GM20431 (cell line): ENCODE data around the gene SCP2.
"Not testable (repeated sequence)": the region's sequence is repeated elsewhere in the genome, so short reads cannot be mapped to it uniquely, and the experiment has no call there.

Experiments used
- in situ Hi-C: fragments of 300-500 bp; cut with MseI, MboI; formaldehyde crosslinking; loops from one replicate; pipeline ENCODE4 v1.15.0; 2020; ENCODE audit warnings: low sequenced_read_pairs; ENCODE audit not compliant: unreplicated experiment

SCP2 gene

DNA sequence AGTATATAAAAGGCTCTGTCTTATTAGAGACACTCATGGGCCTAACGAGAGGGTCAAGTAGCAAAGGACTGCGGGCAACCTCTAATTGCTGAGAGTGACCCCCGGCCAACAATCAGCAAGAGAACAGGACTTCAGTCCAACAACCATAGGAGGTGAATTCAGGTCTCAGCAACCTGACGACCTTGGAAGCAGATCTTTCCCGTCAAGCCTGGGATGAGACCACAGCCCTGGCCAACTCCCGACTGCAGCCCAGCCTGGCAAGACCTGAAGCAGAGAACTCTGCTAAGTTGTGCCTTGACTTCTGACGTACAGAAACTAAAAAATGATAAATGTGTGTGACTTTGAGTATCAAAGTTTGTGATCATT is 11.2 kb upstream of the SCP2 start:
- in situ Hi-C loops = no loop called here

DNA sequence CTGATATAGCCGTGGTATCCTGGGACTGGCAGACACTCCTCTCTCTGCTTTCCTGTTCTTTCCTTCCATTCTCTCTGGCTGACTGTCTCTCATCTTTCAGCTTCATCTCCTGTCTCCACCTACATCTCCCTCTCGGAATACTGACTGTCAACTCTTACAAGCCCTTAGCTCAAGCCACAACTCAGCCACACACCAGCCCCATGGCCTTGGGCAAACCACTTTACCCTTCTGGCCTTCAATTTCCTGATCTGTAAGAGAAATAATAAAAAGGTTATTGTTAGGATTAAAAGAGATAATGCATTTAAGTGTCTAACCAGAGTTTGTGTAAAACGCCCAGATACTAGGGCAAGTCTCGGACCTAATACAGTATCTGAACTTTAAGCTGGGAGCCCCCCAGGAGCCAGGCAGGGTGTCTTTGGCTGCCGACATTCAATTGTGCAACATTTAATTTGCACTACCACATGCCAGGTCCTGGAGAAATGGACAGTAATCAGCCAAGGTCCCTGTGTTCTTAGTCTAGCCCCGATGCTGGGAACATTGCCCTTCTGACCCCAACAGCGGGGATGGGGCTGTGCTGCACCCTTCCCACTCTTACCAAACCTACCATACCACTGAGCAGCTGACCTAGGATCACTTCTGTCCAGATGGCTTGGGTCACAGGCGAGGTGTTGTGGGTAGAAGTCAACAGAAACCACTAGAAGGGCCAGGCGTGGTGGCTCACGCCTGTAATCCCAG is 10.7 kb upstream of the SCP2 start:
- in situ Hi-C loops = no loop called here

GRCh38 chr1:52917156-52917555 is 9.9 kb upstream of the SCP2 start:
- in situ Hi-C loops = no loop called here

GRCh38 chr1:52917581-52917980 is 9.5 kb upstream of the SCP2 start:
- in situ Hi-C loops = no loop called here

GRCh38 chr1:52918201-52918600 is 8.9 kb upstream of the SCP2 start:
- in situ Hi-C loops = no loop called here

GRCh38 chr1:52919051-52919722 is 7.9 kb upstream of the SCP2 start:
- in situ Hi-C loops = no loop called here

- in situ Hi-C loops = no loop called here
These were observed 7.2 kb upstream of the SCP2 start for GRCh38 chr1:52919723-52920483.

DNA sequence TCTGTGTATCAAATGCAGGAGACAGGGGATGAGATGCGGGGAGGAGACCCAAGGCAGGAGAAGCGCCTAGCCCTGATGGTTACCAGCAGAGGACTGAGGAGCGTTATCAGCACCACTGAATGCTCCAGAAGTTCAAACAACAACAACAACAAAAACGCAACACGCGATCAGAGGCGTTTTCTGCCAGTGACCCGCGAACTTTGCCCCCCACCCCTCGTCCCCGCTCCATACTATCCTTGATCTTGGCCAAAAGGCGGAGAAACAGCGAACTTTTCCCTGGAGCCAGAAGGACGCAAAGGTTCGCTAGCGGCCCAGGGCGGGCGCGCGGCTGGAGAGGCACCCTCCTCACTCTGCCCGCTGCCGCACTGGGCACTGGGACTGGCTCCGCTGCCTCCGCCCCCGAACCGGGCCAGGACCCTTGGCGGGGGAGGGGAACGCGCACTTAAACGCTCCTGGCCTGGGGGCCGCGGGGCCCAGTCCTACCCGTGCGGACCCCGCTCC is 6.2 kb upstream of the SCP2 start:
- in situ Hi-C loops = no loop called here

DNA sequence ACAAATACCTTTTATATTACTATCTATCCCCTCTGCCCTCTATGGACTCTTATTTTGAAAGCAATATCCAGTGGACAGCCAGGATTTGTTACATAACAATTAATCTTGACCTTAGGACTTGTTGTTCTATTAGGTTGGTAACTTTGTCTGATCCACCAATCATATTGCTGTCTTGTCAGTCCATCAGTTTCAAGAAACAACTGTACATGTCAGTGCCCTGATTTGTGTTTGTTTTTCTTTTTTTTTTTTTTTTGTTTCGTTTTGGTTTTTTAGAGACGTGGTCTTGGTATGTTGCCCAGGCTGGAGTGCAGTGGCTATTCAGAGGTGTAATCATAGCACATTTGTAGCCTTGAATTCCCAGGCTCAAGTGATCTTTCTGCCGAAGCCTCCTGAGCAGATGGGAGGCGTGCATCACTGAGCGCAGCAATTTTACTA is 1.5 kb upstream of the SCP2 start:
- in situ Hi-C loops = no loop called here

GRCh38 chr1:52926864-52927211 is 238 bp upstream of the SCP2 start:
- in situ Hi-C loops = no loop called here

DNA sequence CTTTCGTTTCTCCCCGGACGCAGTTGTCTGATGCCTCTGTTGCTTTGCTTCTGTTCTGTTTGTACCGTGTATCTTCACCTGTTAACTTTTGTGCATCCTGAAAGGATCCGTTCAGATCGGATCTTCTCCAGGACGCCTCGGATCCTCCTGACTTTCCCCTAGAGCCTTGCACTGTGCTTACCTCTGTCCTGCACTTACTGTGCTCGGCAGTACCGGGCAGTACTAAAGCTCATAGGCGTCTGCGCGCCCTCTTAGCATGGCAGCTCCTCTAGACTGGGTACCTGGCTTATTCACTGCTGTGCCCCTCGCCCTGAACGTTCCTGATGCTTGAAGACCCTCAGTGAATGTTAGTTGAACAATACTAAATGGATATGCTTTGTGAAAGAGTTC is 934 bp downstream of the SCP2 start:
- in situ Hi-C loops = no loop called here

GRCh38 chr1:52929019-52929418 is 1.9 kb downstream of the SCP2 start:
- in situ Hi-C loops = no loop called here

- in situ Hi-C loops = no loop called here
These were observed 10.5 kb downstream of the SCP2 start for GRCh38 chr1:52937433-52938182.

- in situ Hi-C loops = no loop called here
These were observed 11.0 kb downstream of the SCP2 start for GRCh38 chr1:52938183-52938451.

GRCh38 chr1:52943876-52944416 is 16.9 kb downstream of the SCP2 start:
- in situ Hi-C loops = no loop called here

GRCh38 chr1:52944566-52944965 is 17.5 kb downstream of the SCP2 start:
- in situ Hi-C loops = no loop called here

DNA sequence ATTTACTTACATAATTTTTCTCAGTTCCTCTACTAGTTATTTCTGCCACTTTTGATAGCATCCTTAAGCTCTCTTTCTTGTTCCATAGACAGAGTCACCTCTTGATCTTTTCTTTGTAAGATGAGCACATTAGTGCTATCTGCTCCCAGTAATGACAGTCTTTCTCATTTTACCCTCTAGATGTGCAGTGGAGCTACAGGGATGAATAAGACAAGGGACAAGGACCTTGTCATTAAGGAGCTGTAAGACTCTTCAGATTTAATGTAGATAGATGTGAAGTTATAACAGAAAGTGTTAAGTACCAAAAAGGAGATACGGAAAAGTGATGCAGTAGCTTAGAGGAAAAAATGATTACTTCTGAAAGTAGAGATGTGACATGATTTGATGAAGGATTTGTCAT is 20.4 kb downstream of the SCP2 start:
- in situ Hi-C loops = no loop called here

DNA sequence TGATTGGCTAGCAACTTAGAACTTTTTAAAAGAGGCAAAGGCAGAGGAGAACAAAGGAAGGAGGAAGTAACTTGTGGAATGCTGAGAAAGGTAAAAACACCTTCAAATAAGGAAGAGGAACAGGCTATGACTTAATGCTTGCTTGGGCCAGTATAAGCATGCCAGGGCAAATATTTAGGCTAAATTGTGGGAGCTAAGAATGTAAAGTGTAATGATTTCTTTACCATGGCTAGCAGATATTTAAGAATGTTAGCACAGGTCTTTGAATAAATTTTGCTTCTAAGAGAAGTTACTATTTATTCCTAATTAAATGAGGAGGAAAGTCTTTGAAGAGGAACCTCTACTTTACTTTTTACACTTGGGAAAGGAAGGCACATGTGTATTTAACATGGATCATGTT is 22.5 kb downstream of the SCP2 start:
- in situ Hi-C loops = not testable (repeated sequence)

DNA sequence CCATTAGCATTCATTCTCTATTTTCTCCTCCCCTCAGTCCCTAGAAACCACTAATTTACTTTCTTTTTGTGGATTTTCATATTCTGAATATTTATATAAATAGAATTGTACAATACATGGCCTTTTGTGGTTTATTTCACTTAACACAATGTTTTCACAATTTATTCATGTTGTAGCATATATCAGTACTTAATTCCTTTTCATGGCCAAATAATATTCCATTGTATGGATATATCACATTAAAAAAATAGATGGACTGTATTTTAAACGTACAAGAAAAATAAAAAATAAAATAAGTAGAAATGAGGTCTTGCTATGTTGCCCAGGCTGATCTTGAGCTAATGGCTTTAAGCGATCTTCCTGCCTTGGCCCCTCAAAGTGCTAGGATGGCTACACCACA is 25.0 kb downstream of the SCP2 start:
- in situ Hi-C loops = no loop called here

- in situ Hi-C loops = no loop called here
These were observed 28.3 kb downstream of the SCP2 start for GRCh38 chr1:52955129-52955970.
